Coronary artery (tissue), 2 donors: ENCODE measurements around the gene CYP27A1.

Experiments used
- DNase-seq: peaks from one replicate; pipeline ENCODE4 v3.0.0-alpha.2; 2017; ENCODE audit warnings: low spot score
- H3K27ac ChIP-seq, 2 donors: fragments of 200-600 bp; sonication (generic); one replicate each; pipeline ENCODE4 v1.5.1; 2016 to 2019
- H3K4me3 ChIP-seq: fragments of 200-600 bp; sonication (generic); 2 replicates; pipeline ENCODE4 v1.5.1; 2016; ENCODE audit warnings: mild to moderate bottlenecking, moderate library complexity
- TF ChIP-seq, protein P1 (sequence below): fragments of 200-600 bp; sonication (generic); IDR thresholded peaks from one replicate; pipeline ENCODE4 v1.5.1; 2019; ENCODE audit warnings: antibody characterized with exemption

Gene CYP27A1

DNA sequence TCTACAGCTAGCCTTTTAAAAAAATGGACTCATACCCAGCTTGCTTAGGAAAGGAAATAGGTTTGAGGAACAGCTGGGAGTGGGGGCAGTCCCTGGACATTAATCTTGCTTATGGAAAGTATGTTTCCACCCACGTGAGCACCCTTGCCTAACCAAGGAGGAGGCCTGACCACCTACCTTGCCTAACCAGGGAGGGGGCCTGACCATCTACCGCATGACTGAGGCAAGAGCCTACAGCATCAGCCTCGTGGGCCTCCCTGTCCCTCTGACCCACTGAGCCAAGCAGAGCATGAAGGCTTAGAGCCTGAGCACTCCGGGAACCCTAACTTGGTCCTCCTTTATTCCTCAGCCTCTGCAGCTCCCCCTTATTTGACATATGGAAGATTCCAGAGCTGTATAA lies 29.4 kb downstream of the CYP27A1 start:
- Histone ChIP-seq H3K4me3 (no peak overlapping the region), H3K27ac (no peak overlapping the region)
- TF ChIP-seq, protein P1, sequence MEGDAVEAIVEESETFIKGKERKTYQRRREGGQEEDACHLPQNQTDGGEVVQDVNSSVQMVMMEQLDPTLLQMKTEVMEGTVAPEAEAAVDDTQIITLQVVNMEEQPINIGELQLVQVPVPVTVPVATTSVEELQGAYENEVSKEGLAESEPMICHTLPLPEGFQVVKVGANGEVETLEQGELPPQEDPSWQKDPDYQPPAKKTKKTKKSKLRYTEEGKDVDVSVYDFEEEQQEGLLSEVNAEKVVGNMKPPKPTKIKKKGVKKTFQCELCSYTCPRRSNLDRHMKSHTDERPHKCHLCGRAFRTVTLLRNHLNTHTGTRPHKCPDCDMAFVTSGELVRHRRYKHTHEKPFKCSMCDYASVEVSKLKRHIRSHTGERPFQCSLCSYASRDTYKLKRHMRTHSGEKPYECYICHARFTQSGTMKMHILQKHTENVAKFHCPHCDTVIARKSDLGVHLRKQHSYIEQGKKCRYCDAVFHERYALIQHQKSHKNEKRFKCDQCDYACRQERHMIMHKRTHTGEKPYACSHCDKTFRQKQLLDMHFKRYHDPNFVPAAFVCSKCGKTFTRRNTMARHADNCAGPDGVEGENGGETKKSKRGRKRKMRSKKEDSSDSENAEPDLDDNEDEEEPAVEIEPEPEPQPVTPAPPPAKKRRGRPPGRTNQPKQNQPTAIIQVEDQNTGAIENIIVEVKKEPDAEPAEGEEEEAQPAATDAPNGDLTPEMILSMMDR = no peak
- no peak for DNase-seq

DNA sequence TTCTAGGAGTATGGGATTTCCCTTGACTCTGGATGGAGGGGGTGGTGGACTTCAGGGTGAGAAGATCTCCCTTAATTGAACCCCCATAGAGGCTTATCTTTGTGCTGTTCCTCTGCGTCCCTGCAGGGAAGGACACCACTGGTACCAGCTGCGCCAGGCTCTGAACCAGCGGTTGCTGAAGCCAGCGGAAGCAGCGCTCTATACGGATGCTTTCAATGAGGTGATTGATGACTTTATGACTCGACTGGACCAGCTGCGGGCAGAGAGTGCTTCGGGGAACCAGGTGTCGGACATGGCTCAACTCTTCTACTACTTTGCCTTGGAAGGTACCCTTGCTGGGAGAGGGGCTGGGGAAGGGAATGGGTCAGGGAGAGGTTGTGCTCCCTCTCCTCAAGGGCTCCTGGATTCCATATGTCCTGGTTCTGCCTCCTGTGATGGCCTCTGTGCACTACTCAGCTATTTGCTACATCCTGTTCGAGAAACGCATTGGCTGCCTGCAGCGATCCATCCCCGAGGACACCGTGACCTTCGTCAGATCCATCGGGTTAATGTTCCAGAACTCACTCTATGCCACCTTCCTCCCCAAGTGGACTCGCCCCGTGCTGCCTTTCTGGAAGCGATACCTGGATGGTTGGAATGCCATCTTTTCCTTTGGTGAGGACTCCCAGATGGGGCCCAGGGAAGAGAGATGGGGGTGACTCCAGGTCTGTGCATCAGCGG lies 30.3 kb downstream of the CYP27A1 start:
- no peak overlapping the region for H3K4me3 ChIP-seq
- TF ChIP-seq, protein P1 = no peak
- H3K27ac ChIP-seq = no peak overlapping the region
- DNase-seq = no peak

DNA sequence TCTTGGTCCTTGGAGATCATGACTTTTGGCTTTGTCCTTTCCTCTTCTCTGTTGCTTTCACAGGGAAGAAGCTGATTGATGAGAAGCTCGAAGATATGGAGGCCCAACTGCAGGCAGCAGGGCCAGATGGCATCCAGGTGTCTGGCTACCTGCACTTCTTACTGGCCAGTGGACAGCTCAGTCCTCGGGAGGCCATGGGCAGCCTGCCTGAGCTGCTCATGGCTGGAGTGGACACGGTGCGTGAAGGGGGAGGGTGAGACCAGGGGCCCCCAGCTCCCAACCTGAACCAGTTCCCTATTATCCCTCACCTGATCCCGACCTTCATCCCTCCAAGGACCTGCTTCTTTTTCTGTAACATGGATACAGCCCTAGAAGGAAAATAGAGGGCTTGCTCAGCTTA lies 30.9 kb downstream of the CYP27A1 start:
- TF ChIP-seq, protein P1 = no peak
- DNase-seq = no peak
- H3K4me3 ChIP-seq = no peak overlapping the region
- no peak overlapping the region for H3K27ac ChIP-seq

DNA sequence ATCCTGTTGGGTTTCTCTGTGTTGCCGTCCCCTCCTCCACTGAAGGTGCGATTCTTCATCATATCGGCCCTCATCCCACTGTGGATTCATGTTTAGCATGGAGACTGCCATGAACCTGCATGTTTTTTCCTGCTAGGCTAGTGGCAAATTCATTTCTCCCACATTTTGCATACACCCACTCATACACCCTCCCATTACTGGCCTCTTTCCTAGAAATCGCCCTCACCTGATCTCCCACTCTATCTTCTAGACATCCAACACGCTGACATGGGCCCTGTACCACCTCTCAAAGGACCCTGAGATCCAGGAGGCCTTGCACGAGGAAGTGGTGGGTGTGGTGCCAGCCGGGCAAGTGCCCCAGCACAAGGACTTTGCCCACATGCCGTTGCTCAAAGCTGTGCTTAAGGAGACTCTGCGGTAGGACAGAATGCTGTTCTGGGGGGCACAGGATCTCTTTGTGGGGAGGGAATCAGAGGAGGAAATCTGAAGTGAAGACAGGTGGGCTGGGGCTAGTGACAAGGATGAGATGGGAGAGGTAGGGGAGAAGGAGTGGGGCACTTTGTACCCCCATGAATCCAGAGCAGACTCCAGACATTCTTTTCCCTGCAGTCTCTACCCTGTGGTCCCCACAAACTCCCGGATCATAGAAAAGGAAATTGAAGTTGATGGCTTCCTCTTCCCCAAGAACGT lies 32.0 kb downstream of the CYP27A1 start:
- H3K27ac ChIP-seq = no peak overlapping the region
- TF ChIP-seq, protein P1 = no peak
- no peak overlapping the region for H3K4me3 ChIP-seq
- no peak for DNase-seq

DNA sequence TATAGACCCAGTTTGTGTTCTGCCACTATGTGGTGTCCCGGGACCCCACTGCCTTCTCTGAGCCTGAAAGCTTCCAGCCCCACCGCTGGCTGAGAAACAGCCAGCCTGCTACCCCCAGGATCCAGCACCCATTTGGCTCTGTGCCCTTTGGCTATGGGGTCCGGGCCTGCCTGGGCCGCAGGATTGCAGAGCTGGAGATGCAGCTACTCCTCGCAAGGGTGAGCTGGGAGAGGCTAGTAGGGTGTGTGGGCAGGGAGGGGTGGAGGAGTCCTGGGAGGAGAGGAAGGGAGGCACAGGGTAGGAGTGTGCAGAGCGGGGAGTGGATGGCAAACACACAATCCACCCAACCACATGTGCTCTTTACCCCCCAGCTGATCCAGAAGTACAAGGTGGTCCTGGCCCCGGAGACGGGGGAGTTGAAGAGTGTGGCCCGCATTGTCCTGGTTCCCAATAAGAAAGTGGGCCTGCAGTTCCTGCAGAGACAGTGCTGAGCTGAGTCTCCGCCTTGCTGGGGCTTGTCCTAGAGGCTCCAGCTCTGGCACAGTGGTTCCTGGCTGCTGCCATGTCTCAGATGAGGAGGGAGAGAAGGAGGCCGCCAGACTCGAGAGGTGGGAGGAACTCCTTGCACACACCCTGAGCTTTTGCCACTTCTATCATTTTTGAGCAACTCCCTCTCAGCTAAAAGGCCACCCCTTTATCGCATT lies 32.7 kb downstream of the CYP27A1 start:
- TF ChIP-seq, protein P1 = no peak
- no peak for DNase-seq
- no peak overlapping the region for H3K4me3 ChIP-seq
- H3K27ac ChIP-seq = no peak overlapping the region

DNA sequence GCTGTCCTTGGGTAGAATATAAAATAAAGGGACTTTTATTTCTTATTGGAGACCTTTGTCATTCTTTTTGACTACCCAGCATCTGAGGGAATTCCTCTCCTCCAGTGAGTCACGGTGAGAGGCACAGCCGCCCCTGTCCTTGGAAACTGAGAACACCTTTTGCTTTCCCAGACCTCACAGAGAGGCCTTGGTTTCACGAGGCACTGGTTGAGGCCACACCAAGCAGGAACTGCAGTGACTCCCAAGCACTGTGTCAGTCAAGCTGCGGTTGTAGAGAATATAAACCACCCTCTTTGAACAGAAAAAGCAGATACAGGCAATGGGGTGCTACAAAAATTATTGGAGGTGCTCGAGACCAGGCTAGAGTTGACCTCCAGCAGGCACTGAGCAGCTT lies 33.3 kb downstream of the CYP27A1 start:
- TF ChIP-seq, protein P1 = no peak
- no peak overlapping the region for H3K27ac ChIP-seq
- H3K4me3 ChIP-seq = no peak overlapping the region
- no peak for DNase-seq
